ENCODE results near the gene TSTD1. TPM values are rescaled to one million over a fixed set of nuclear protein-coding genes. Genes with fewer than 3 reads are reported as not detected.
"Not testable (repeated sequence)": the region's sequence is repeated elsewhere in the genome, so short reads cannot be mapped to it uniquely, and the experiment has no call there.

The TSTD1 gene
- total RNA-seq, 1 experiment from 2014 or later = 116 TPM

- Histone ChIP-seq H3K9ac (ENCODE audit: low read length) (peak overlapping the region; percentile 98), H3K27ac (ENCODE audit: low read depth, low read length) (peak overlapping the region; percentile 68), H3K79me2 (ENCODE audit: insufficient read depth, low read length) (peaks cover 35% of the 10 kb centered on the region), H3K4me1 (ENCODE audit: control insufficient read depth in 1 of 2, insufficient read depth in 2 of 2, low read length in 2 of 2) (peaks cover 18 to 49% of the 10 kb centered on the region in 2 experiments), H3K4me3 (replicated peaks in 1 of 2; ENCODE audit: low read depth in 1 of 2, low read length in 2 of 2) (peak overlapping the region; percentile 67 to 96), H3K4me2 (ENCODE audit: low read length) (peak overlapping the region; percentile 77)
- H3K36me3 ChIP-seq (ENCODE audit: control insufficient read depth in 1 of 2, insufficient read depth in 2 of 2, low read length in 2 of 2); RAD21 ChIA-PET (ENCODE audit: low non-redundant PET in 1 of 2, low total read pairs in 2 of 2, uncharacterized antibody in 2 of 2, unreplicated experiment in 2 of 2); H3K9me3 ChIP-seq (ENCODE audit: control insufficient read depth in 1 of 2, insufficient read depth in 1 of 2, low read depth in 1 of 2, low read length in 2 of 2); ATAC-seq; H3K9me2 ChIP-seq (ENCODE audit: insufficient read depth); H4K20me1 ChIP-seq (ENCODE audit: insufficient read depth); H3K27me3 ChIP-seq (ENCODE audit: insufficient read depth, low read length); BruUV-seq (replicated peaks); H2AFZ ChIP-seq (ENCODE audit: low read depth, low read length, poor library complexity, severe bottlenecking); DNase-seq (ENCODE audit: low read depth, low spot score): not testable (repeated sequence)
- ChIA-PET POLR2A (interaction anchor here (0.6 to 3.0 kb wide), 6 partner anchors 10 to 95 kb away, joined by 4 to 24 read pairs (median 11); partner anchors contain the start of genes NIT1, PFDN2 and TSTD1), CTCF (interaction anchor here (0.6 to 3.0 kb wide), 3 partner anchors 16 to 28 kb away, joined by 3 to 19 read pairs (median 5); partner anchors contain the start of gene TSTD1)
- 0 out of 2 replicates have a peak, but pooled peaks have one; percentile 0 for TF ChIP-seq JUND (IDR thresholded peaks at IDR 0.05)
- peak; percentile 64 for TF ChIP-seq MAX (IDR thresholded peaks at IDR 0.05)
- peak; percentile 59; the same call in 1 of the 2 replicates for TF ChIP-seq CBX3 (IDR thresholded peaks at IDR 0.05; ENCODE audit: low read depth)
- TF ChIP-seq SP1 (IDR thresholded peaks at IDR 0.05; ENCODE audit: low read depth) = peak; percentile 14; the same call in 1 of the 2 replicates
- TF ChIP-seq FOSL1 (IDR thresholded peaks at IDR 0.05; ENCODE audit: low read depth) = 0 out of 2 replicates have a peak, but pooled peaks have one; percentile 5
- TF ChIP-seq EGR1 (IDR thresholded peaks at IDR 0.05; ENCODE audit: low read depth) = peak; percentile 47
- intact Hi-C loops (cut with micrococcal nuclease) = loop anchor here (5.0 kb wide), 2 partner anchors 75 to 130 kb away; partner anchors contain the start of genes KLHDC9 and UFC1
Measured at GRCh38 chr1:161022432-161022831, 16.3 kb downstream of the TSTD1 start.

DNA sequence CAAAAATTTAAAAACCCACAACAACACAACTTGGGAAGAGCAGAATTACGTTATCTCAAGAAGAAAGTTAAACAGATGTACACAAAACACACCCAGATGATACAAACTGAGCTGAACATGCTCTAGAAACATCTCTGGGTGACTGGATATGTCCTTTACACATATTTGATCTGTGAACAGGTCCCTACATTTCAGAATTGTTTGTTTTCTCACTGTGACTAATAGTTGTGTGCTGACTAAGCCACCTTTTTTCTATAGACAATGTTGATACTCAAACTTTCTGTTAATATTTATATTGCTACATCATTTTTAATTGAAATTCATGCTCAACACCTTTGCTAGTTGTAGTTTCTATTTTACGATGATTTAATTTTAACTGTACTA is 16.8 kb downstream of the TSTD1 start:
- peak overlapping the region; percentile 68 for H3K27ac ChIP-seq (ENCODE audit: low read depth, low read length)
- ChIA-PET POLR2A (interaction anchor here (1.2 to 3.0 kb wide), 8 partner anchors 10 to 94 kb away, joined by 4 to 24 read pairs (median 16); partner anchors contain the start of genes TSTD1 and USF1), RAD21 (ENCODE audit: low non-redundant PET in 1 of 2, low total read pairs in 2 of 2, uncharacterized antibody in 2 of 2, unreplicated experiment in 2 of 2) (no interaction called here), CTCF (interaction anchor here (0.6 to 3.0 kb wide), 5 partner anchors 17 to 28 kb away, joined by 3 to 19 read pairs (median 5); partner anchors contain the start of gene TSTD1)
- peak overlapping the region; percentile 98 for H3K9ac ChIP-seq (ENCODE audit: low read length)
- TF ChIP-seq JUND (IDR thresholded peaks at IDR 0.05) (0 out of 2 replicates have a peak, but pooled peaks have one; percentile 6), FOSL1 (IDR thresholded peaks at IDR 0.05; ENCODE audit: low read depth) (peak; percentile 20; the same call in 1 of the 2 replicates), ELF1 (IDR thresholded peaks at IDR 0.05; ENCODE audit: borderline replicate concordance, low read depth) (no peak)
- peaks cover 0 to 2% of the 10 kb centered on the region in 2 experiments; a peak in 1 of 4 replicates for H3K36me3 ChIP-seq (ENCODE audit: control insufficient read depth in 1 of 2, insufficient read depth in 2 of 2, low read length in 2 of 2)
- no TSS peak for BruUV-seq (replicated peaks)
- DNase-seq (ENCODE audit: low read depth, low spot score) = no peak
- H3K4me2 ChIP-seq (ENCODE audit: low read length) = peak overlapping the region; percentile 77
- H4K20me1 ChIP-seq (ENCODE audit: insufficient read depth) = 0 out of 2 replicates have a peak, but pooled peaks cover 5% of the 10 kb centered on the region
- H3K27me3 ChIP-seq (ENCODE audit: insufficient read depth, low read length) = no peaks in the 10 kb centered on the region
- H3K79me2 ChIP-seq (ENCODE audit: insufficient read depth, low read length) = peaks cover 39% of the 10 kb centered on the region
- ATAC-seq = no peak
- H3K4me3 ChIP-seq (replicated peaks in 1 of 2; ENCODE audit: low read depth in 1 of 2, low read length in 2 of 2) = peak overlapping the region; percentile 67 to 96
- no peaks in the 10 kb centered on the region for H3K9me3 ChIP-seq (ENCODE audit: control insufficient read depth in 1 of 2, insufficient read depth in 1 of 2, low read depth in 1 of 2, low read length in 2 of 2)
- no peak overlapping the region for H2AFZ ChIP-seq (ENCODE audit: low read depth, low read length, poor library complexity, severe bottlenecking)
- intact Hi-C loops (cut with micrococcal nuclease) = loop anchor here (1.0 to 5.0 kb wide), 3 partner anchors 75 to 130 kb away; partner anchors contain the start of genes KLHDC9, NIT1, PFDN2 and UFC1
- H3K4me1 ChIP-seq (ENCODE audit: control insufficient read depth in 1 of 2, insufficient read depth in 2 of 2, low read length in 2 of 2) = peaks cover 18 to 49% of the 10 kb centered on the region in 2 experiments
- no peaks in the 10 kb centered on the region for H3K9me2 ChIP-seq (ENCODE audit: insufficient read depth)
